IPS-15b (cell line): Measurements from ENCODE around the gene PLEKHA6.
"Not testable (repeated sequence)": the region's sequence is repeated elsewhere in the genome, so short reads cannot be mapped to it uniquely, and the experiment has no call there.

Source experiments
- H3K27me3 ChIP-seq: one replicate; pipeline ENCODE4 v1.6.1; 2013; ENCODE audit warnings: low read length; ENCODE audit not compliant: control insufficient read depth, insufficient read depth
- H3K36me3 ChIP-seq: one replicate; pipeline ENCODE4 v1.6.1; 2013; ENCODE audit warnings: low read length; ENCODE audit not compliant: control insufficient read depth, insufficient read depth
- H3K4me1 ChIP-seq: one replicate; pipeline ENCODE4 v1.6.1; 2013; ENCODE audit warnings: mild to moderate bottlenecking, low read length; ENCODE audit not compliant: control insufficient read depth, insufficient read depth
- H3K4me3 ChIP-seq: one replicate; pipeline ENCODE4 v1.5.1; 2013; ENCODE audit warnings: low read depth, low read length
- H3K9ac ChIP-seq: one replicate; pipeline ENCODE4 v1.6.1; 2013; ENCODE audit warnings: low read depth, mild to moderate bottlenecking, low read length
- H3K9me3 ChIP-seq: one replicate; pipeline ENCODE4 v1.6.1; 2013; ENCODE audit warnings: mild to moderate bottlenecking, low read length; ENCODE audit not compliant: control insufficient read depth, insufficient read depth

Gene PLEKHA6

GRCh38 chr1:204318324-204318723 lies 41.4 kb downstream of the PLEKHA6 start:
- no peaks in the 10 kb centered on the region for H3K9me3 ChIP-seq
- peaks cover 14% of the 10 kb centered on the region for H3K27me3 ChIP-seq
- H3K9ac ChIP-seq = no peak overlapping the region
- peaks cover 8% of the 10 kb centered on the region for H3K4me1 ChIP-seq
- no peak overlapping the region for H3K4me3 ChIP-seq
- H3K36me3 ChIP-seq = no peaks in the 10 kb centered on the region

DNA sequence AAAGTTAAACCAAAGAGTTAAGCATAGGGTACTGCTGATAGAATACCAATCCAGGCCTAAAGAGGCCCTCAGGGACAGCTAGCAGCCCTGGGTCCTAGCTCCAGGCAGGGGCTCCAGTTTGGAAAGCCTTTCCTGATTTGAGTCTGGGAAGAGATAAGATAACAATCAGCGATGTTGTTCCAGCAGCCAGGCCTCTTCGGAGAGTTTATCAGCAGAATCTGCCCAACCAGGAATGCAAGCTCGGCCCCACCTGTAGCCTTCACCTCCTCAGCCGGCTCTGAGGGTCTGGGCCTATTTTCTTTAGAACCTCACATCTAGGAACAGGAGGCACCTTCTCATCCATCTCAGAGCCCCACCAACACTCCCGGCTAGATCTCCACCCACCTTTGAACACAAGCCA lies 42.6 kb downstream of the PLEKHA6 start:
- Histone ChIP-seq H3K9ac (no peak overlapping the region), H3K4me1 (peaks cover 8% of the 10 kb centered on the region), H3K4me3 (no peak overlapping the region), H3K27me3 (peaks cover 23% of the 10 kb centered on the region), H3K9me3 (no peaks in the 10 kb centered on the region), H3K36me3 (no peaks in the 10 kb centered on the region)

DNA sequence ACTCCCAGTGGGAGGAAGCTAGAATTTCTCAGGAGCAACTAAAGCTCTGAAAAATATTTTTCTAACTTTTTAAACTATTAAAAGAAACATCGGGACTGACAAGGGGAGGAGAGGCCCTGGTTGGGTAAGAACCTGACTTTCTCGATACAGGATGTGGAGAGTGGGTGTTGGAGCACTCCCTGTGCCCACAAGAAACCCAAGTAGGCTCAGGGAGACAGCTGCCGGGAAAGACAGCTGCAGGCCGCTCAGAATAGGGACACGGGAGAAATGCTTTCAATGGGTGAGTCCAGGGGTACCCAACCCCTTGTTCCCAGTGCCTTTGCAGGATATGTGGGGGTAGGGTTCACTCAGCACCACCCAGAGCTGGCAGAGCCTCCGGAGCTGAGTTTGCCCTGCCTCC lies 43.6 kb downstream of the PLEKHA6 start:
- Histone ChIP-seq H3K27me3 (peaks cover 28% of the 10 kb centered on the region), H3K4me3 (no peak overlapping the region), H3K9me3 (no peaks in the 10 kb centered on the region), H3K4me1 (peaks cover 8% of the 10 kb centered on the region), H3K36me3 (no peaks in the 10 kb centered on the region), H3K9ac (no peak overlapping the region)

- peaks cover 18% of the 10 kb centered on the region for H3K4me1 ChIP-seq
- H3K9me3 ChIP-seq = no peaks in the 10 kb centered on the region
- no peak overlapping the region for H3K9ac ChIP-seq
- no peaks in the 10 kb centered on the region for H3K36me3 ChIP-seq
- no peak overlapping the region for H3K4me3 ChIP-seq
- H3K27me3 ChIP-seq = peaks cover 28% of the 10 kb centered on the region
Measured at GRCh38 chr1:204314893-204315658, 44.7 kb downstream of the PLEKHA6 start.

- H3K27me3 ChIP-seq = peaks cover 28% of the 10 kb centered on the region
- H3K4me1 ChIP-seq = peaks cover 18% of the 10 kb centered on the region
- no peak overlapping the region for H3K9ac ChIP-seq
- no peaks in the 10 kb centered on the region for H3K36me3 ChIP-seq
- no peaks in the 10 kb centered on the region for H3K9me3 ChIP-seq
- no peak overlapping the region for H3K4me3 ChIP-seq
Measured at GRCh38 chr1:204314171-204314892, 45.4 kb downstream of the PLEKHA6 start.

DNA sequence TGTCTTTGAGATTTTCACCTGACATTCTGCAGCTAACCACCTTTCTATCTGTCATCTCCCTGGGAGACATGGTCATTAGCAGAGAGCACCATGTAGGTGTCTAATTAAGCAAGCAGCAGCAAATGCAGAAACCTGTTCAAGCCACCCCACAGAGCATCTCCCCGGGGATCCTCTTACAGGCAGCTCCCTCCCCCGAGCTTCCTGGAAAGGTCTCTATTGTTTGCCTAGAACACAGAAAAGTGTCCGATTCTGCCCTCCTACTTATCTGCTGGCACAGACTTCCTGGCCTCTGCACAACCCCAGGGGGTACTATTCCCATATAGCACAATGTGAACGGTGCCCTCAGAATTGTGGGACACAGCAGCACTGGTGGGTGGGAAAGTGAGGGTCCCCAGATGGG lies 46.1 kb downstream of the PLEKHA6 start:
- Histone ChIP-seq H3K4me1 (peaks cover 18% of the 10 kb centered on the region), H3K27me3 (peaks cover 28% of the 10 kb centered on the region), H3K4me3 (no peak overlapping the region)

DNA sequence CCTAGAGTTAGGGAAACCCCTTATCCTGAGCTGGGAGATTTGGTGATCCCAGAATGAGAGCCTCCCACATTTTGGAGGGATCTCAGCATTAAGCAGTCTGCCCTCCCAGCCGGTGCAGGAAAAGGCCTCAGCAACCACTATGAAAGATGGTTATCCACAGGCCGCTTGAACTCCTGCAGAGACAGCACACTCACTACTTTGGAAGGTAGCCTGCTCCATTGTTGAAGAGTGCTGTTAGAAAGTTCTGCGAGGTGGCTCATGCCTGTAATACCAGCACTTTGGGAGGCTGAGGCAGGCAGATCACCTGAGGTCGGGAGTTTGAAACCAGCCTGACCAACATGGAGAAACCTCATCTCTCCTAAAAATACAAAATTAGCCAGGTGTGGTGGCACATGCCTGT lies 48.8 kb downstream of the PLEKHA6 start:
- H3K9ac ChIP-seq, H3K4me3 ChIP-seq, H3K9me3 ChIP-seq, H3K36me3 ChIP-seq: not testable (repeated sequence)
- Histone ChIP-seq H3K27me3 (peaks cover 40% of the 10 kb centered on the region), H3K4me1 (peaks cover 36% of the 10 kb centered on the region)

More for the DNA sequence above, 46.1 kb downstream of the PLEKHA6 start:
- no peaks in the 10 kb centered on the region for H3K9me3 ChIP-seq
- no peak overlapping the region for H3K9ac ChIP-seq
- H3K36me3 ChIP-seq = no peaks in the 10 kb centered on the region

GRCh38 chr1:204308023-204308628 lies 51.6 kb downstream of the PLEKHA6 start:
- H3K9me3 ChIP-seq = no peaks in the 10 kb centered on the region
- H3K9ac ChIP-seq = no peak overlapping the region
- H3K4me3 ChIP-seq = no peak overlapping the region
- H3K36me3 ChIP-seq = no peaks in the 10 kb centered on the region
- H3K27me3 ChIP-seq = peaks cover 24% of the 10 kb centered on the region
- H3K4me1 ChIP-seq = peaks cover 52% of the 10 kb centered on the region

DNA sequence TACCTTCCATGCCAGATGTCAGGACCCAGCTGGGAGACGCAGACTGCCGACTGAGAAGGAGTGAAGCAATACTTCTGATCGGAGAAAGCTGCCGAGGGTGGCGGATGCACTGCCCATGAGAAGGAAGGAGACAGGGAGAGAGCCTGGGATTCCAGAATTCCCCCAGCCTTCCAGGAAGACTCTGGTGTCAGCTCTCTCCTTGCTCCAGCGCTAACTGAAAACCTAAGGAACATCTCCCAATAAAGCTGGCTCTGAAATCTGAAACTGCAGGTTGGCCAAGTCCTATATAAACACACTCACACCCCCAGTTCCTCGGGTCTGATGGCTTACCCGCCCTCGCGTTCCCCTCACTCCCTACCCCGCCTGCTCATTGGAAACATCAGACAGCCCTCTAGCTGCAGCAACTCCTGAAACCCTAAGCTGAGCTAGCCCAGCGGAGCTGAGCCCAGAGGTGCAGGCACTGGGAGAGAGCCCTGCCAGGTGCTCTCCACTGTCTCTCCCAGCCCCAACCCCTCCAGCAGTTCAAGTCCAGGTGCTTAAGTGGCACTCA lies 52.3 kb downstream of the PLEKHA6 start:
- H3K4me1 ChIP-seq = peaks cover 55% of the 10 kb centered on the region

GRCh38 chr1:204306076-204306475 lies 53.7 kb downstream of the PLEKHA6 start:
- H3K27me3 ChIP-seq = peaks cover 18% of the 10 kb centered on the region
- peaks cover 55% of the 10 kb centered on the region for H3K4me1 ChIP-seq
- no peak overlapping the region for H3K9ac ChIP-seq
- H3K9me3 ChIP-seq = no peaks in the 10 kb centered on the region
- H3K36me3 ChIP-seq = no peaks in the 10 kb centered on the region
- peak overlapping the region; percentile 9 for H3K4me3 ChIP-seq

More for the DNA sequence above, 52.3 kb downstream of the PLEKHA6 start:
- H3K36me3 ChIP-seq = no peaks in the 10 kb centered on the region
- H3K27me3 ChIP-seq = peaks cover 19% of the 10 kb centered on the region
- H3K9me3 ChIP-seq = no peaks in the 10 kb centered on the region
- peak overlapping the region; percentile 41 for H3K4me3 ChIP-seq
- H3K9ac ChIP-seq = no peak overlapping the region

- Histone ChIP-seq H3K4me3 (no peak overlapping the region), H3K9me3 (no peaks in the 10 kb centered on the region), H3K4me1 (peaks cover 46% of the 10 kb centered on the region), H3K27me3 (peaks cover 18% of the 10 kb centered on the region), H3K9ac (no peak overlapping the region), H3K36me3 (no peaks in the 10 kb centered on the region)
Measured at GRCh38 chr1:204304067-204304466, 55.7 kb downstream of the PLEKHA6 start.
